HepG2 (cell line): Measurements from ENCODE around the gene PRDM8. TPM values are rescaled to one million over a fixed set of nuclear protein-coding genes. Genes with fewer than 3 reads are reported as not detected.

Experiments used
- ATAC-seq: fragments of 200-7000 bp; cut with Tn5 transposase; 3 replicates; pipeline ENCODE4 v1.9.1; 2020; ENCODE audit warnings: mild to moderate bottlenecking, moderate library complexity
- BruUV-seq: library from RNA; stranded (reverse); fragments of 400-500 nt; replicated peaks from 2 replicates; lab custom pipeline; 2021; lab: Mats Ljungman, UMichigan
- CTCF ChIA-PET: fragments of 300-600 bp; formaldehyde crosslinking; extraction: SDS; loops from one replicate; lab custom pipeline; 2021; ENCODE audit warnings: low total read pairs, inconsistent platforms, low intra/inter-chr PET ratio; lab: Yijun Ruan, JAX
- POLR2A ChIA-PET: fragments of 350-600 bp; sonication (Branson Sonifier 250); formaldehyde crosslinking; loops from one replicate; lab custom pipeline; 2020; ENCODE audit warnings: antibody characterized with exemption, inconsistent platforms; lab: Yijun Ruan, JAX
- DNase-seq: peaks from one replicate; pipeline ENCODE4 v3.0.0-alpha.2; 2015; ENCODE audit warnings: low spot score
- FAIRE-seq: peaks from 3 replicates; lab custom pipeline; 2011; peaks lifted over from hg19 to GRCh38; lab: Jason Lieb, UNC
- H2AFZ ChIP-seq: one replicate; pipeline ENCODE4 v1.6.1; 2011; ENCODE audit warnings: low read length, inconsistent platforms
- H3K27ac ChIP-seq: fragments of 300-600 bp; 3 replicates; pipeline ENCODE4 v1.8.0; 2011; ENCODE audit warnings: mixed run types, mild to moderate bottlenecking, mixed read lengths, low read length, inconsistent platforms; ENCODE audit not compliant: insufficient read depth; ENCODE audit errors: extremely low read length
- H3K27me3 ChIP-seq, 2 experiments: fragments of 200-600 bp in 1 of 2; 2 replicates in 1 of 2; 3 replicates in 1 of 2; pipeline versions ENCODE4 v1.6.0 to v1.8.0; 2011; ENCODE audit warnings: low read length in 2 of 2, mild to moderate bottlenecking in 2 of 2, moderate library complexity in 2 of 2, inconsistent platforms in 1 of 2; ENCODE audit not compliant: insufficient read depth in 2 of 2, control insufficient read depth in 1 of 2
- H3K36me3 ChIP-seq, 2 experiments: fragments of 200-600 bp in 1 of 2; replicated peaks in 1 of 2; 2 replicates in 1 of 2; 3 replicates in 1 of 2; pipeline versions ENCODE4 v1.5.1 to v1.8.0; 2011; ENCODE audit warnings: low read length in 2 of 2, inconsistent platforms in 1 of 2; ENCODE audit not compliant: insufficient read depth in 2 of 2, control insufficient read depth in 1 of 2
- H3K4me1 ChIP-seq: 2 replicates; pipeline ENCODE4 v1.5.1; 2012; ENCODE audit warnings: low read length, inconsistent platforms; ENCODE audit not compliant: insufficient read depth
- H3K4me2 ChIP-seq: 2 replicates; pipeline ENCODE4 v1.6.0; 2011; ENCODE audit warnings: low read depth, low read length, inconsistent platforms
- H3K4me3 ChIP-seq, 3 experiments: fragments of 200-600 bp in 1 of 3; sonication (generic), shearing (Covaris generic) in 1 of 3; replicated peaks in 1 of 3; 2 replicates each; pipeline ENCODE4 v1.5.1; 2011 to 2016; ENCODE audit warnings: low read length in 3 of 3, inconsistent platforms in 2 of 3, low read depth in 2 of 3, mild to moderate bottlenecking in 2 of 3, control low read depth in 1 of 3, mixed read lengths in 1 of 3; ENCODE audit not compliant: insufficient read depth in 1 of 3
- H3K79me2 ChIP-seq: one replicate; pipeline ENCODE4 v1.6.1; 2011; ENCODE audit warnings: low read length, inconsistent platforms; ENCODE audit not compliant: insufficient read depth
- H3K9ac ChIP-seq: 2 replicates; pipeline ENCODE4 v1.6.0; 2011; ENCODE audit warnings: mild to moderate bottlenecking, low read depth, low read length, inconsistent platforms; ENCODE audit not compliant: insufficient read depth
- H3K9me3 ChIP-seq: 2 replicates; pipeline ENCODE4 v1.5.1; 2012; ENCODE audit warnings: mild to moderate bottlenecking, low read length
- H4K20me1 ChIP-seq: 2 replicates; pipeline ENCODE4 v1.6.0; 2011; ENCODE audit warnings: inconsistent platforms, mild to moderate bottlenecking, low read length, moderate library complexity; ENCODE audit not compliant: insufficient read depth
- CTCF ChIP-seq: sonication (generic); formaldehyde crosslinking; IDR thresholded peaks from 2 replicates; pipeline ENCODE4 v1.5.0; 2020; ENCODE audit warnings: mild to moderate bottlenecking, missing genetic modification reagents, moderate library complexity
- JUN ChIP-seq: sonication (generic); formaldehyde crosslinking; IDR thresholded peaks from 2 replicates; pipeline ENCODE4 v1.4.0; 2020; ENCODE audit warnings: mild to moderate bottlenecking, missing genetic modification reagents
- MAFG ChIP-seq: sonication (generic); formaldehyde crosslinking; IDR thresholded peaks from 2 replicates; pipeline ENCODE4 v1.5.1; 2020; ENCODE audit warnings: mild to moderate bottlenecking, missing genetic modification reagents
- RBAK ChIP-seq: sonication (generic); formaldehyde crosslinking; IDR thresholded peaks from 2 replicates; pipeline ENCODE4 v1.5.1; 2020; ENCODE audit warnings: mild to moderate bottlenecking, missing genetic modification reagents
- SMARCC2 ChIP-seq: fragments of 450-650 bp; IDR thresholded peaks from 2 replicates; pipeline ENCODE4 v1.6.1; 2017; ENCODE audit warnings: antibody characterized with exemption, mild to moderate bottlenecking
- SNAI1 ChIP-seq: sonication (generic); formaldehyde crosslinking; IDR thresholded peaks from 2 replicates; pipeline ENCODE4 v1.5.0; 2020; ENCODE audit warnings: mild to moderate bottlenecking, missing genetic modification reagents, borderline replicate concordance
- SRSF4 ChIP-seq: fragments of 200-400 bp; formaldehyde crosslinking; IDR thresholded peaks from one replicate; pipeline ENCODE4 v1.6.1; 2018; ENCODE audit warnings: mild to moderate bottlenecking, low read depth, low read length, moderate library complexity; ENCODE audit not compliant: poor library complexity, severe bottlenecking
- ZBTB40 ChIP-seq, 2 experiments: fragments of 450-650 bp in 1 of 2; sonication (generic) in 1 of 2; formaldehyde crosslinking in 1 of 2; IDR thresholded peaks; 2 replicates each; pipeline versions ENCODE4 v1.6.1 to v1.8.0; 2016 to 2022; ENCODE audit warnings: antibody characterized with exemption in 1 of 2, mild to moderate bottlenecking in 1 of 2, missing genetic modification reagents in 1 of 2
- ZNF781 ChIP-seq: sonication (generic); formaldehyde crosslinking; IDR thresholded peaks from 2 replicates; pipeline ENCODE4 v1.5.1; 2020; ENCODE audit warnings: borderline replicate concordance, mild to moderate bottlenecking, missing genetic modification reagents; ENCODE audit errors: not compliant biosample characterization
- WGBS: methylation state at CpG from one replicate; pipeline ENCODE4 v1.1.6; 2017; ENCODE audit warnings: low lambda C conversion rate; 5-methylcytosine and 5-hydroxymethylcytosine counted together
- in situ Hi-C: cut with HindIII; loops from 2 replicates; pipeline ENCODE4 v1.10.0; 2017; ENCODE audit warnings: low pct_unique_long_range_greater_than_20kb; ENCODE audit not compliant: extremely low pct_ligation_motif_present
- intact Hi-C: fragments of 100-400 bp; cut with micrococcal nuclease; formaldehyde crosslinking; loops from one replicate; pipeline ENCODE4 v1.10.0; 2022; ENCODE audit not compliant: unreplicated experiment
- polyA plus RNA-seq, 8 experiments: library from polyadenylated mRNA; depleted of rRNA in 3 of 8; stranded (reverse) in 7 of 8; unstranded in 1 of 8; fragments of >200 nt; fragmentation: Illumina TruSeq in 4 of 8; extraction: Trizol in 4 of 8; gene quantifications; 2 replicates each; pipeline versions ENCODE4 v1.2.1 to v1.2.3, GENCODE V29; 2011 to 2016; ENCODE audit warnings: low read depth in 4 of 8, missing spikeins in 1 of 8, mixed read lengths in 1 of 8; ENCODE audit not compliant: insufficient read depth in 1 of 8
- total RNA-seq, 5 experiments: library from RNA; depleted of rRNA; stranded (reverse); fragments of >200 nt; fragmentation: Illumina TruSeq; extraction: Trizol; gene quantifications; 2 replicates each; pipeline ENCODE4 v1.2.3, GENCODE V29; 2016; ENCODE audit warnings: low read depth in 1 of 5
- TF ChIP-seq, protein P1 (sequence below): sonication (generic); formaldehyde crosslinking; IDR thresholded peaks from 2 replicates; pipeline ENCODE4 v1.8.0; 2022; ENCODE audit warnings: mild to moderate bottlenecking, missing genetic modification reagents, moderate library complexity

Gene PRDM8
- total and polyA plus RNA-seq, 2 of the 13 experiments (the other 11 are each of a cell fraction or from before 2014, with no cell fraction given), result 0.09 TPM; not detected in 1

DNA sequence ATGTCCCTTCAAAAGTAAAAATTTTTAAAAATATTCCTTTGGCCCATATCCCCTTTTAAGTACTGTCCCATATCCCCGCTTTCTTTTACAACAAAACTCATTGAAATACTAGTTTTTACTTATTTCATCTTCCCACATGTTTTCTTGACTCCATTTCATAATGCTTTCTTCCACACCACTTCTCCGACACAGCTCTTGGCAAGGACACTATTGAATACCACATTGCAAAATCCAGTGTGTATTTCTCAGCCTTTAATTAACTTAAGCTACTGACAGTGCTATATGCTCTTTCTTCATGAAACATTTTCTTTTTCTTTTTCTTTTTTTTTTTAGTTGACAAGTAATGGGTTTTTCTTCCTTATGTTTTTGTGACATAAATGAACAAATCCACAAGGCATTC lies 28.8 kb downstream of the PRDM8 start:
- in situ Hi-C loops (no loop called here), intact Hi-C loops (no loop called here)
- Histone ChIP-seq H3K27ac (no peak overlapping the region), H3K36me3 (no peaks in the 10 kb centered on the region), H2AFZ (no peak overlapping the region), H3K4me3 (no peak overlapping the region), H3K27me3 (no peaks in the 10 kb centered on the region), H3K9me3 (no peaks in the 10 kb centered on the region), H3K79me2 (no peaks in the 10 kb centered on the region), H4K20me1 (no peaks in the 10 kb centered on the region), H3K9ac (no peak overlapping the region), H3K4me1 (no peaks in the 10 kb centered on the region), H3K4me2 (no peak overlapping the region)
- no TSS peak for BruUV-seq
- FAIRE-seq, result no peak
- ATAC-seq, result no peak
- 1% methylated on average over 2 of the region's 2 CpGs for WGBS
- ChIA-PET POLR2A (no interaction called here), CTCF (no interaction called here)
- DNase-seq, result no peak
- no peak for TF ChIP-seq JUN
- TF ChIP-seq ZNF781 (CRISPR knock-in tag), result no peak
- TF ChIP-seq CTCF (CRISPR knock-in tag), result no peak
- TF ChIP-seq RBAK (CRISPR knock-in tag), result no peak
- no peak for TF ChIP-seq SNAI1 (CRISPR knock-in tag)
- TF ChIP-seq SMARCC2, result no peak
- TF ChIP-seq, protein P1, sequence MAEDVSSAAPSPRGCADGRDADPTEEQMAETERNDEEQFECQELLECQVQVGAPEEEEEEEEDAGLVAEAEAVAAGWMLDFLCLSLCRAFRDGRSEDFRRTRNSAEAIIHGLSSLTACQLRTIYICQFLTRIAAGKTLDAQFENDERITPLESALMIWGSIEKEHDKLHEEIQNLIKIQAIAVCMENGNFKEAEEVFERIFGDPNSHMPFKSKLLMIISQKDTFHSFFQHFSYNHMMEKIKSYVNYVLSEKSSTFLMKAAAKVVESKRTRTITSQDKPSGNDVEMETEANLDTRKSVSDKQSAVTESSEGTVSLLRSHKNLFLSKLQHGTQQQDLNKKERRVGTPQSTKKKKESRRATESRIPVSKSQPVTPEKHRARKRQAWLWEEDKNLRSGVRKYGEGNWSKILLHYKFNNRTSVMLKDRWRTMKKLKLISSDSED (CRISPR knock-in tag), result no peak
- no peak for TF ChIP-seq MAFG (CRISPR knock-in tag)
- no peak for TF ChIP-seq ZBTB40 (IDR thresholded peaks at IDR 0.05)
- no peak for TF ChIP-seq ZBTB40 (CRISPR knock-in tag; IDR thresholded peaks at IDR 0.05)
- no peak for TF ChIP-seq SRSF4
